SU-DHL-6 (cell line): ENCODE results near the gene CDR2L.

Experiments used
- H2AFZ ChIP-seq: fragments of 200-600 bp; sonication (generic); 2 replicates; pipeline ENCODE4 v1.6.1; 2014; ENCODE audit warnings: low read depth, mild to moderate bottlenecking, moderate library complexity, mixed read lengths, antibody characterized with exemption, low read length; ENCODE audit not compliant: severe bottlenecking
- H3F3A ChIP-seq: fragments of 200-600 bp; shearing (Covaris generic); 2 replicates; pipeline ENCODE4 v1.6.0; 2016; ENCODE audit warnings: antibody characterized with exemption, mild to moderate bottlenecking; ENCODE audit not compliant: insufficient read depth
- H3K27ac ChIP-seq: fragments of 200-600 bp; sonication (generic); 2 replicates; pipeline ENCODE4 v1.5.1; 2016; ENCODE audit warnings: low read depth, mild to moderate bottlenecking, low read length, moderate library complexity, mixed read lengths
- H3K27me3 ChIP-seq: fragments of 200-600 bp; sonication (generic), shearing (Covaris generic); 2 replicates; pipeline ENCODE4 v1.6.0; 2014; ENCODE audit warnings: mild to moderate bottlenecking, low read length
- H3K36me3 ChIP-seq: fragments of 200-600 bp; sonication (generic); 2 replicates; pipeline ENCODE4 v1.6.1; 2014; ENCODE audit warnings: mild to moderate bottlenecking, low read length, mixed read lengths
- H3K4me2 ChIP-seq: fragments of 300-600, 200-600 bp; shearing (Covaris generic), sonication (generic); 2 replicates; pipeline ENCODE4 v1.6.0; 2014; ENCODE audit warnings: low read length, low read depth, mild to moderate bottlenecking; ENCODE audit not compliant: poor library complexity, severe bottlenecking
- H3K4me3 ChIP-seq: fragments of 200-600 bp; sonication (generic); 2 replicates; pipeline ENCODE4 v1.5.1; 2014; ENCODE audit warnings: antibody characterized with exemption, low read length, mild to moderate bottlenecking, mixed read lengths; ENCODE audit not compliant: insufficient read depth, poor library complexity, severe bottlenecking
- H3K79me2 ChIP-seq: fragments of 200-600 bp; sonication (generic); 2 replicates; pipeline ENCODE4 v1.6.1; 2014; ENCODE audit warnings: mild to moderate bottlenecking, low read length, moderate library complexity; ENCODE audit not compliant: insufficient read depth
- H3K9ac ChIP-seq: fragments of 200-600 bp; sonication (generic); 2 replicates; pipeline ENCODE4 v1.7.0; 2014; ENCODE audit warnings: mild to moderate bottlenecking, low read length
- H3K9me2 ChIP-seq: fragments of 200-600 bp; sonication (generic); replicated peaks from 2 replicates; pipeline ENCODE4 v1.6.1; 2014; ENCODE audit warnings: low read length; ENCODE audit not compliant: insufficient read depth
- H3K9me3 ChIP-seq: fragments of 200-600 bp; sonication (generic); 2 replicates; pipeline ENCODE4 v1.6.1; 2014; ENCODE audit warnings: low read length, mixed read lengths; ENCODE audit not compliant: insufficient read depth
- H4K20me1 ChIP-seq: fragments of 200-600 bp; sonication (generic); 2 replicates; pipeline ENCODE4 v1.6.1; 2014; ENCODE audit warnings: low read depth, mild to moderate bottlenecking, antibody characterized with exemption, low read length, moderate library complexity, mixed read lengths
- EZH2phosphoT487 ChIP-seq: fragments of 200-600 bp; sonication (generic), shearing (Covaris generic); conservative IDR thresholded peaks from 2 replicates; pipeline ENCODE4 v1.6.1; 2018; ENCODE audit warnings: mild to moderate bottlenecking, antibody characterized with exemption, low read length, moderate library complexity, mixed read lengths
- TF ChIP-seq, protein P1 (sequence below): fragments of 200-600 bp; sonication (generic); IDR thresholded peaks from one replicate; pipeline ENCODE4 v1.5.1; 2017; ENCODE audit warnings: antibody characterized with exemption, mild to moderate bottlenecking, low read length, moderate library complexity; ENCODE audit not compliant: insufficient read depth, poor library complexity, severe bottlenecking

CDR2L gene

DNA sequence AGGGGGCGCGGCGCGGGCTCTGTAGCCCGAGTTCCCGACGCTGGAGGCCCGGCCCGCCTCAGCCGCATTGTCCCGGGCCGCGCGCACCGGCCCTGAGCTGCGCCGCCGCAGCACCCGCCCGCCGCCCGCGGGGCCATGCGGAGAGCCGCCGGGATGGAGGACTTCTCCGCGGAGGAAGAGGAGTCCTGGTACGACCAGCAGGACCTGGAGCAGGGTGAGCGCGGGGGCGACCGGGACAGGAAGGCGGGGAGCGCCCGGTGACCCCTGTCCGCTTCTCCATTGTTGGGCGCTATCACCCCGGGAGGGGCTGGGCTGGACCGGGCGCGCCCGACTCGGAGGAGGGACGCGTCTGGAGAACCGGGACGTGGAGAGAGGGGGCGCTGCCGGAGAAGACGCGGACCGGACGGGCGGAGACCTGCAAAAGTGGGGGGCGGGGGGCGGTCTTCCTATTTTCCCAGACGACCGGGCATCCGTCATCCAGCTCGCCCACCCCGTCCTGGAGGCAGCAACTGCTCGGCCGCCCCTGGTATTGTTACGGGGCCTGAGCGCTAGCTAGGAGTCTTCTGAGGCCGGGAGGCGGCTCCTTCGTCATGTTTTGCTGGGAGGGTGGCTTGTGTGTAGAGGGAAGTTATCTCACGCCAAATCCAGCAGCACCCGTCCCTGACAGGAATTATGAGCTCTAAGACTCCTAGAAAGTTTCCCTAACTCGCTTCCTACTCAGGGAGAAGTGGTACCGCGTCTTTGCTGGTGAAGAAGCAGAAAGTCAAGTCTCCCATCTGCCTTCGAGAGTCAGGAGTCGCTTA, 678 bp downstream of the CDR2L start:
- Histone ChIP-seq H2AFZ (no peak overlapping the region), H3K9ac (peak overlapping the region; percentile 44; the same call in 1 of the 2 replicates), H3K27ac (no peak overlapping the region), H3K4me3 (peak overlapping the region; percentile 49), H3K36me3 (no peaks in the 10 kb centered on the region), H3K9me2 (no peaks in the 10 kb centered on the region), H3K9me3 (no peaks in the 10 kb centered on the region), H4K20me1 (no peaks in the 10 kb centered on the region), H3K27me3 (no peaks in the 10 kb centered on the region), H3K4me2 (peak overlapping the region; percentile 61), H3F3A (no peaks in the 10 kb centered on the region), H3K79me2 (no peaks in the 10 kb centered on the region)
- TF ChIP-seq EZH2phosphoT487 = 0 out of 2 replicates have a peak, but pooled peaks have one; percentile 69
- TF ChIP-seq, protein P1, sequence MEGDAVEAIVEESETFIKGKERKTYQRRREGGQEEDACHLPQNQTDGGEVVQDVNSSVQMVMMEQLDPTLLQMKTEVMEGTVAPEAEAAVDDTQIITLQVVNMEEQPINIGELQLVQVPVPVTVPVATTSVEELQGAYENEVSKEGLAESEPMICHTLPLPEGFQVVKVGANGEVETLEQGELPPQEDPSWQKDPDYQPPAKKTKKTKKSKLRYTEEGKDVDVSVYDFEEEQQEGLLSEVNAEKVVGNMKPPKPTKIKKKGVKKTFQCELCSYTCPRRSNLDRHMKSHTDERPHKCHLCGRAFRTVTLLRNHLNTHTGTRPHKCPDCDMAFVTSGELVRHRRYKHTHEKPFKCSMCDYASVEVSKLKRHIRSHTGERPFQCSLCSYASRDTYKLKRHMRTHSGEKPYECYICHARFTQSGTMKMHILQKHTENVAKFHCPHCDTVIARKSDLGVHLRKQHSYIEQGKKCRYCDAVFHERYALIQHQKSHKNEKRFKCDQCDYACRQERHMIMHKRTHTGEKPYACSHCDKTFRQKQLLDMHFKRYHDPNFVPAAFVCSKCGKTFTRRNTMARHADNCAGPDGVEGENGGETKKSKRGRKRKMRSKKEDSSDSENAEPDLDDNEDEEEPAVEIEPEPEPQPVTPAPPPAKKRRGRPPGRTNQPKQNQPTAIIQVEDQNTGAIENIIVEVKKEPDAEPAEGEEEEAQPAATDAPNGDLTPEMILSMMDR = no peak

DNA sequence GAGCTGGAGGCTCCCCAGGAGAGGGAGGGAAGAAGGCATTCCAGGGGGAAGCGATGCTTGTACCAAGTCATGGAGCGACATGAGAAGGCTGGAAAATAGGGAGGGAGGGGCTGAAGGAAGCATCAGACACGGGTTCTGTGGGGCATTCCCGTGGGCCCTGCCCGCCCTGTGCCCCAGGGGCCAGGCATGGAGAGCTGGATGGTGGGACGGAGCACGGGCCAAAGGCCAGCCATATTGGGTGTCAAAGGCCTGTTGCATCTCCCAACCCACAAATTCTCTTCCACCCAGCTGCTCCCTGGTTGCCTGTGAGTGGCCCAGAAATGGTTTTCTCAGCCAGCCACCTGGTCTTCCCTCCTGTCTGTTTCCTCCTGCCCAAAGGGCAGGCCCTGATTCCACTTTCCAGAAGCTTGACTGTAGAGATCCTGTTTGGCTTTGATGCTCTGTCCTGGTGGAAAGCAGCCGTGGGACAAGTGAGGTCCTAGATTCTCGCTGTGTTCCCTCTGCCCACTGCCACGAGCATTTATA, 3.2 kb downstream of the CDR2L start:
- no peak overlapping the region for H2AFZ ChIP-seq
- H3K9me3 ChIP-seq = no peaks in the 10 kb centered on the region
- H3K4me2 ChIP-seq = no peak overlapping the region
- no peak for TF ChIP-seq EZH2phosphoT487
- TF ChIP-seq, protein P1 = no peak
- no peak overlapping the region for H3K4me3 ChIP-seq
- no peaks in the 10 kb centered on the region for H3K79me2 ChIP-seq
- H4K20me1 ChIP-seq = no peaks in the 10 kb centered on the region
- no peak overlapping the region for H3K27ac ChIP-seq
- H3K9me2 ChIP-seq = no peaks in the 10 kb centered on the region
- no peaks in the 10 kb centered on the region for H3K36me3 ChIP-seq
- H3K27me3 ChIP-seq = no peaks in the 10 kb centered on the region
- no peak overlapping the region for H3K9ac ChIP-seq
- H3F3A ChIP-seq = no peaks in the 10 kb centered on the region

DNA sequence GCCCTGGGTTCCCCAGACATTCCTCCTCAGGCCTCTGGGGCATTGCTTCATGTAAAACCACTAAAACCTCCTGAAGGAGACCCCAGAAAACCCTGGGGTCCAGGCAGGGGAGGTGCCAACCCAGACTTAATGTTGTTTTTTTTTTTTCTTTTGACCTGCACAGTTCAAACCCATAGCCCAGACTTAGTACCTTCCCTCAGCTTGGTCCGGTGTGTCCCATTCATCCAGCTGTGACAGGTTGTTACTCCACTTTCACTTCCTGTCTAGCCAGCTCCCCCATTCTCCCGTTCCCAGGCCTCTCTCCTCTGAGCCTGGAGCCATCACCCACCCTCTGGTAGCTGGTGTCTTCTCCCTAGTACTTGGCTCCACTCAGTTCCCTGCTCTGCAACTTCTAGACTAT, 4.8 kb downstream of the CDR2L start:
- Histone ChIP-seq H3K4me3 (no peak overlapping the region), H3K4me2 (no peak overlapping the region), H4K20me1 (no peaks in the 10 kb centered on the region), H3K9ac (no peak overlapping the region), H3K9me3 (no peaks in the 10 kb centered on the region), H3K79me2 (no peaks in the 10 kb centered on the region), H3F3A (no peaks in the 10 kb centered on the region), H3K27ac (no peak overlapping the region), H3K36me3 (no peaks in the 10 kb centered on the region), H3K27me3 (no peaks in the 10 kb centered on the region), H2AFZ (no peak overlapping the region), H3K9me2 (no peaks in the 10 kb centered on the region)
- no peak for TF ChIP-seq EZH2phosphoT487
- TF ChIP-seq, protein P1 = no peak
